Spleen (tissue), 7 donors: ENCODE measurements around the gene ETFB.

Experiments
- POLR2A ChIP-seq, 3 donors: fragments of 450-650 bp; IDR thresholded peaks; one replicate each; pipeline ENCODE4 v1.5.1; 2017; ENCODE audit warnings: antibody characterized with exemption in 3 of 3, mild to moderate bottlenecking in 1 of 3
- POLR2AphosphoS5 ChIP-seq, 3 donors: sonication (generic); formaldehyde crosslinking; IDR thresholded peaks; one replicate each; pipeline ENCODE4 v1.5.1; 2017; ENCODE audit warnings: antibody characterized with exemption in 3 of 3
- TF ChIP-seq, protein P1 (sequence below), 11 experiments: fragments of 200-600 bp in 7 of 11; fragments of 450-650 bp in 4 of 11; sonication (generic) in 4 of 11; IDR thresholded peaks in 8 of 11; conservative IDR thresholded peaks in 3 of 11; 1 replicate in 7 of 11; 2 replicates in 4 of 11; pipeline versions ENCODE4 v1.4.0 to v1.8.0; 2016 to 2021; ENCODE audit warnings: antibody characterized with exemption in 11 of 11, inconsistent platforms in 4 of 11, mild to moderate bottlenecking in 1 of 11
- donor health status: DM: no; HTN: no; CAD: no; lungs with moderate emphysema.
- donor health status: DM: no; HTN: no; CAD: no.
- donor health status: DM: no; HTN: no; CAD: no.

DNA sequence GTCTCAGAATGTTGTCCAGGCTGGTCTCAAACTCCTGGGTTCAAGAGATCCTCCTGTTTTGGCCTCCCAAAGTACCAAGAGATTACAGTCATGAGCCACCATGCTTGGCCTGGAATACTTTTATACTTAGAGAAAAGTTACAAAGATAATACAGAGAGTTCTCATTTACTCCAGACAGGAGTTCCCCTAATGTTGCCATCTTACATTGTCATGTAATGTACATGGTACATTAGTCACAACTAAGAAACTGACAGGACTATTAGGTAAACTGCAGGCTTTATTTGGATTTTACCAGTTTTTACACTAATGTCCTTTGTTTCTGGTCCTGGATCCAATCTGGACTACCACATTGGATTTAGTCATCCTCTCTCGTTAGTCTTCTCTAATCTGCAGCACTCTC is 26.5 kb upstream of the ETFB start:
- TF ChIP-seq, protein P1, sequence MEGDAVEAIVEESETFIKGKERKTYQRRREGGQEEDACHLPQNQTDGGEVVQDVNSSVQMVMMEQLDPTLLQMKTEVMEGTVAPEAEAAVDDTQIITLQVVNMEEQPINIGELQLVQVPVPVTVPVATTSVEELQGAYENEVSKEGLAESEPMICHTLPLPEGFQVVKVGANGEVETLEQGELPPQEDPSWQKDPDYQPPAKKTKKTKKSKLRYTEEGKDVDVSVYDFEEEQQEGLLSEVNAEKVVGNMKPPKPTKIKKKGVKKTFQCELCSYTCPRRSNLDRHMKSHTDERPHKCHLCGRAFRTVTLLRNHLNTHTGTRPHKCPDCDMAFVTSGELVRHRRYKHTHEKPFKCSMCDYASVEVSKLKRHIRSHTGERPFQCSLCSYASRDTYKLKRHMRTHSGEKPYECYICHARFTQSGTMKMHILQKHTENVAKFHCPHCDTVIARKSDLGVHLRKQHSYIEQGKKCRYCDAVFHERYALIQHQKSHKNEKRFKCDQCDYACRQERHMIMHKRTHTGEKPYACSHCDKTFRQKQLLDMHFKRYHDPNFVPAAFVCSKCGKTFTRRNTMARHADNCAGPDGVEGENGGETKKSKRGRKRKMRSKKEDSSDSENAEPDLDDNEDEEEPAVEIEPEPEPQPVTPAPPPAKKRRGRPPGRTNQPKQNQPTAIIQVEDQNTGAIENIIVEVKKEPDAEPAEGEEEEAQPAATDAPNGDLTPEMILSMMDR (IDR thresholded peaks at IDR 0.05 in 8 of 11, conservative IDR thresholded peaks at IDR 0.05 in 3 of 11) = no peak
- TF ChIP-seq POLR2AphosphoS5 (IDR thresholded peaks at IDR 0.05) (no peak), POLR2A (IDR thresholded peaks at IDR 0.05) (no peak)
